HEK293 (cell line): ENCODE data around the gene NT5C1B.

Experiments
- REST ChIP-seq: fragments of 450-650 bp; formaldehyde crosslinking; IDR thresholded peaks from 2 replicates; pipeline ENCODE4 v1.5.1; 2016; ENCODE audit warnings: missing biosample characterization, missing genetic modification characterization
- SALL2 ChIP-seq: fragments of 450-650 bp; formaldehyde crosslinking; IDR thresholded peaks from 2 replicates; pipeline ENCODE4 v1.5.0; 2017; ENCODE audit warnings: missing biosample characterization, mild to moderate bottlenecking, missing genetic modification characterization, borderline replicate concordance
- ZFHX2 ChIP-seq: fragments of 450-650 bp; formaldehyde crosslinking; conservative IDR thresholded peaks from 2 replicates; pipeline ENCODE4 v1.5.1; 2016; ENCODE audit warnings: missing biosample characterization, missing genetic modification characterization
- ZNF24 ChIP-seq: fragments of 450-650 bp; formaldehyde crosslinking; IDR thresholded peaks from 2 replicates; pipeline ENCODE4 v1.5.1; 2016; ENCODE audit warnings: missing biosample characterization, missing genetic modification characterization
- ZNF777 ChIP-seq: fragments of 450-650 bp; formaldehyde crosslinking; IDR thresholded peaks from 2 replicates; pipeline ENCODE4 v1.5.1; 2017; ENCODE audit warnings: missing biosample characterization, missing genetic modification characterization, borderline replicate concordance
- ZSCAN23 ChIP-seq: fragments of 450-650 bp; formaldehyde crosslinking; IDR thresholded peaks from 2 replicates; pipeline ENCODE4 v1.5.1; 2016; ENCODE audit warnings: missing biosample characterization, missing genetic modification characterization
- ZXDB ChIP-seq: fragments of 450-650 bp; formaldehyde crosslinking; IDR thresholded peaks from 2 replicates; pipeline ENCODE4 v1.5.1; 2016; ENCODE audit warnings: missing biosample characterization, missing genetic modification characterization

- no peak for TF ChIP-seq ZSCAN23 (tag by site-specific recombination)
- no peak for TF ChIP-seq ZFHX2 (tag by site-specific recombination)
- TF ChIP-seq ZNF777 (tag by site-specific recombination) = no peak
- no peak for TF ChIP-seq SALL2 (tag by site-specific recombination)
- TF ChIP-seq REST (tag by site-specific recombination) = no peak
- no peak for TF ChIP-seq ZXDB (tag by site-specific recombination)
- no peak for TF ChIP-seq ZNF24 (tag by site-specific recombination)
These were observed 8.8 kb downstream of the NT5C1B start for GRCh38 chr2:18580606-18581005.
